ENCODE measurements around the gene SELPLG. TPM values are rescaled to one million over a fixed set of nuclear protein-coding genes. Genes with fewer than 3 reads are reported as not detected.

The SELPLG gene
- total and polyA plus RNA-seq, 8 donors: 1.2 to 6.1 (median 3.0) TPM

DNA sequence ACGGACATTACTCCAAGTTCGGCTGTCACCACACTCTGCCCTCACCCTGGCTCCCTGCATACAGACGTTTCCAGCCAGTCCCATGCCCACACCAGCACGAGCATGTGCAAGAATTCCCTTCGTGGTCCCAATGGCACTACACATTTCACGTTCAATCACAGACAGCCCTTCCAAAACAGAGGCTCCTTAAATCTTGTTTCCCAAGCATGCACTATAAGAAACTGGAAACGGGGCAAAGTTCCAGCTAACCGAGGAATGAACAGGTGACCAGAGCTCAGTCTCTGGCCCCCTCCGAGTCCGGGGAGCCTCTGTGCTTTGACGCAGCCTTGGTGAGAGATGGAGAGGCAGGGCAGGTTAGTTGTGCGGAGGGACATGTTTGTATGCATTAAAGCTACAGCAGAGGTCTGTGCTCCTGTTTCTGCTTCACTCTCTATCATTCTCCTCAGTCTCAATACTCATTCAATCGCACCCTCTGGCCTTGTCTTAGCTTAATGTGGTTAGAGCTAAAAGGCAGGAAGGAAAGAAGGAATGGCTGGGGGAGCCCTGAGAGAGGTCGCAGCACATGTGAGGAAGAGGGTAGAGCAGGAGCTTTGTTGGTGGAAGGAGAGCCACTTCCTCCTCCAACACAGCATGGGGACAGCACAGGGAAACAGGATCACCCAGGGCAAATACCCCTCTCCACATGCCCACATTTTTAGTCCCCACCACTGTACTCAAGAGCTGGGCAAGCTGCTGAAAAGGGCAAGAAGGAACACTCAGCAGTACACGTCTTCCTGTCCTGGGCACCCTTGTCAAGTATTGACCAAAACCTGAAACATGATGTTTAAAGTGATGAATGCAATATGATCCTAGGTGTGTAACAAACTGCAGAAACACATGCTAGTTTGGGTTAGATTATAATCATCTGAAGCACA, 12.2 kb upstream of the SELPLG start:
- Histone ChIP-seq H3K27ac (peak overlapping the region in 2 of 5 donors; percentile 4 to 9), H3K4me1 (peaks cover 0 to 51% (median 26%) of the 10 kb centered on the region in 4 donors), H3K27me3 (no peaks in the 10 kb centered on the region), H3K9me3 (no peaks in the 10 kb centered on the region), H3K36me3 (peaks cover 14 to 63% (median 58%) of the 10 kb centered on the region in 4 donors), H3K4me3 (no peak overlapping the region)
- 84 to 92% (median 89%) methylated on average over 15 of the region's 15 CpGs for WGBS, 5 donors
- no peak for DNase-seq
- intact Hi-C loops (cut with DNase I; ENCODE audit: low total_unique reads): no loop called here
- TF ChIP-seq EP300 (IDR thresholded peaks at IDR 0.05): no peak
- no peak for TF ChIP-seq POLR2A (IDR thresholded peaks at IDR 0.05)
- no peak for TF ChIP-seq POLR2AphosphoS5 (IDR thresholded peaks at IDR 0.05)
- TF ChIP-seq CTCF (IDR thresholded peaks at IDR 0.05): no peak

GRCh38 chr12:108644811-108645120, 11.1 kb upstream of the SELPLG start:
- Histone ChIP-seq H3K36me3 (peaks cover 13 to 52% (median 47%) of the 10 kb centered on the region in 4 donors), H3K27ac (peak overlapping the region in 4 of 5 donors; percentile 2 to 60 (median 47)), H3K4me3 (no peak overlapping the region), H3K9me3 (no peaks in the 10 kb centered on the region), H3K4me1 (peaks cover 0 to 52% (median 26%) of the 10 kb centered on the region in 4 donors), H3K27me3 (no peaks in the 10 kb centered on the region)
- TF ChIP-seq POLR2A (IDR thresholded peaks at IDR 0.05): no peak
- TF ChIP-seq EP300 (IDR thresholded peaks at IDR 0.05): no peak
- TF ChIP-seq CTCF (IDR thresholded peaks at IDR 0.05): no peak
- TF ChIP-seq POLR2AphosphoS5 (IDR thresholded peaks at IDR 0.05): no peak
- intact Hi-C loops (cut with DNase I; ENCODE audit: low total_unique reads): no loop called here
- WGBS, 5 donors: 92 to 98% (median 96%) methylated on average over 7 of the region's 7 CpGs
- DNase-seq: no peak

DNA sequence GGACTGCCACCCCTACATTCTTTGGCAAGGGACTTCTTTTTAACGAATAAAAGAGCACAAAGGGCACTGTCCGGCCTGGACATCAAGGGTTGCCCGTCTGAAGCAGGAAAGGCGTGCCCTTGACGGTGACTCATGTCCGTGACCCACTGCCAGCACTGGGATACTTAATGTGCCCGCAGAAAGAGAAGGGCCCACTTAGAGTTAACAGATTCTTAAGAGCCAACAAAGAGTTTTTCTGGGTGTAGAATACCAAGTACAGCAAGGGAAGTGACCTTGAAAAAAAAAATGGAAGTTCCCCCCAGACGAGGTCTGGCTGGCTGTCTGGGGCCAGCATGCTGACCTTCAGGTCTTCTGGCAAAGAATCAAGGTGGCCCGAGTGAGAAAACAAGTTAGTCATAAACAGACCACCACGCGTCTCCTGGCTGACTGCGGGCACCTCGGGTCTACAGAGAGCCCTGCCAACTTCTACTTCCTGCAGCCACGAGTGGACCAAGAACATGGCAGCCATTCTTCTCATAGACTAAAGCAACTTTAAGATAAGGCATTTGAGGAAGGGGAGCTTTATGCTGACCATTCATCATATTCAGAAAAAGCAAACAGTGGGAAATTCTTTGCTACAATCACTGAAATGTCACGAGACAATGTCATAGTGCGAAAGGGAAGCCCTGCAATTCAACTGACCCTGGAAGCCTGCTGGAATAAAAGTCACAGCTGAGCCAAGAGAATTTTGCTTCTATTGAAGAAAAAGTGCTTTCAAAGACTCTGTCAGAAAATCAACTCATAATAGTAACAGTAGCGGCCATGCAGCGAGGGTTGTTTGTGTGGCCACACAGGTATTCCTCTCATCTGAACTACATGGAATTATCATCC, 10.5 kb upstream of the SELPLG start:
- H3K4me1 ChIP-seq: peaks cover 0 to 51% (median 25%) of the 10 kb centered on the region in 4 donors
- no peak overlapping the region for H3K4me3 ChIP-seq
- no peak for TF ChIP-seq POLR2A (IDR thresholded peaks at IDR 0.05)
- peak in 1 of 3 donors; percentile 17 for TF ChIP-seq POLR2AphosphoS5 (IDR thresholded peaks at IDR 0.05)
- 63 to 79% (median 71%) methylated on average over 15 to 18 of the region's 18 CpGs for WGBS, 5 donors
- intact Hi-C loops (cut with DNase I; ENCODE audit: low total_unique reads): no loop called here
- peak overlapping the region in 4 of 5 donors; percentile 2 to 60 (median 47) for H3K27ac ChIP-seq
- H3K36me3 ChIP-seq: peaks cover 12 to 46% (median 41%) of the 10 kb centered on the region in 4 donors
- DNase-seq: no peak
- H3K9me3 ChIP-seq: no peaks in the 10 kb centered on the region
- no peaks in the 10 kb centered on the region for H3K27me3 ChIP-seq

DNA sequence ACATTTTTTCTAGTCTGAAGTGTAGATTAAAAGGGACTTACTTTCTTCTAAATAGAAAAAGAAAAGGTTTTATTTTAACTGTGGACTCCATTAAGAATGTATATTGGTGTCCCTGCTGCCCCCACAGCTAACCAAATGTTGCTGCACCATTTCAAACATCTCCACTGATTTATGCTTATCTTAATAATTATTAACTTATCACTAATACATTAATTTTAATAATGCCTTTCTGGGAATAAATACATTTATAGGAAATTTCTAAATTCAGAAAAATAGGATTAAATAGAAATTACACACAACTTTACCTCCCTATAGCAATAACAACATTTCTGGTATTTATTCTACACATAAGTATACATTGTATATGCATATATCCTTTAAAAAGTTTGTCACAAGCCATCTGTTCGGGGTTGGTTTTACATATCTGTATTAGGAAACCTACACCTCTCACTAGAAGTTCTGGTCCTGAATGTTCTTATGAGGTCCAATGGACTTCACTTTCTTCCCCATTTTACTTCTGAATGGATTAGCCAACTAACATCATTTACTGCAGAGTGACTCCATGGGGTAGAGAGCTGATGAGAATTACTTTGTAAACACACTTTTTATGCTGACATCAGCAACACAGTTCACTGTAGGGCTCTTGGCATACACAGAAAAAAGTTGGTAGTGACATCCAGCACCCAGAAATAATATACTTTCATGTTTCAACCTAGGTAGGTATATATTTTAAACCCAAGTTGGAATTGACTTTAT, 9.4 kb upstream of the SELPLG start:
- DNase-seq: no peak
- Histone ChIP-seq H3K27ac (peak overlapping the region in 3 of 5 donors; percentile 2 to 60 (median 40)), H3K4me3 (no peak overlapping the region), H3K27me3 (peaks cover 0 to 6% (median 5%) of the 10 kb centered on the region in 3 donors), H3K4me1 (peaks cover 4 to 62% (median 30%) of the 10 kb centered on the region in 4 donors), H3K36me3 (peaks cover 10 to 35% (median 30%) of the 10 kb centered on the region in 4 donors), H3K9me3 (no peaks in the 10 kb centered on the region)
- no peak for TF ChIP-seq EP300 (IDR thresholded peaks at IDR 0.05)
- no peak for TF ChIP-seq CTCF (IDR thresholded peaks at IDR 0.05)
- no peak for TF ChIP-seq POLR2A (IDR thresholded peaks at IDR 0.05)
- no peak for TF ChIP-seq POLR2AphosphoS5 (IDR thresholded peaks at IDR 0.05)
- WGBS, 5 donors: 84 to 100% (median 94%) methylated on average over 1 of the region's 1 CpG
- intact Hi-C loops (cut with DNase I; ENCODE audit: low total_unique reads): no loop called here

Measured in stomach (tissue), 9 donors.